Measurements from ENCODE around the gene MAGI1.

- TF ChIP-seq CTCF (IDR thresholded peaks at IDR 0.05; ENCODE audit: insufficient read depth, low read length) (no peak), POLR2AphosphoS5 (IDR thresholded peaks at IDR 0.05; ENCODE audit: low read depth) (no peak)
Observed at GRCh38 chr3:65907232-65908130, 131.2 kb downstream of the MAGI1 start.

All from HL-60 (cell line).